Body of pancreas (tissue), 4 donors: Measurements from ENCODE around the gene SOD1. TPM values are rescaled to one million over a fixed set of nuclear protein-coding genes. Genes with fewer than 3 reads are reported as not detected.

Experiments
- ATAC-seq: fragments of 150-250 bp; one replicate; pipeline ENCODE4 v1.9.1; 2016
- DNase-seq, 4 donors: peaks; one replicate each; pipeline ENCODE4 v3.0.0-alpha.2; 2019
- H3K27ac ChIP-seq, 4 donors: fragments of 200-600 bp; sonication (generic); 1 replicate in 3 of 4; 2 replicates in 1 of 4; pipeline versions ENCODE4 v1.5.1 to v1.6.1; 2016 to 2019; ENCODE audit warnings: mild to moderate bottlenecking in 1 of 4, mixed read lengths in 1 of 4, moderate library complexity in 1 of 4
- H3K27me3 ChIP-seq, 2 donors: fragments of 200-600 bp; sonication (generic); one replicate each; pipeline ENCODE4 v1.6.0; 2016; ENCODE audit warnings: mild to moderate bottlenecking in 1 of 2
- H3K36me3 ChIP-seq, 2 donors: fragments of 200-600 bp; sonication (generic); replicated peaks in 1 of 2; 2 replicates each; pipeline ENCODE4 v1.5.1; 2016; ENCODE audit warnings: low read depth in 2 of 2; ENCODE audit not compliant: insufficient read depth in 1 of 2
- H3K4me1 ChIP-seq: fragments of 200-600 bp; sonication (generic); one replicate; pipeline ENCODE4 v1.6.0; 2016
- H3K4me3 ChIP-seq, 2 donors: fragments of 200-600 bp; sonication (generic); 1 replicate in 1 of 2; 2 replicates in 1 of 2; pipeline ENCODE4 v1.5.1; 2016 to 2019
- H3K9me3 ChIP-seq, 3 donors: fragments of 200-600 bp; sonication (generic); 1 replicate in 2 of 3; 2 replicates in 1 of 3; pipeline ENCODE4 v1.5.1; 2016
- CTCF ChIP-seq, 7 experiments: fragments of 450-650 bp in 4 of 7; fragments of 200-600 bp in 3 of 7; sonication (generic) in 3 of 7; IDR thresholded peaks; one replicate each; pipeline ENCODE4 v1.5.1; 2016 to 2019; ENCODE audit warnings: antibody characterized with exemption in 7 of 7
- POLR2A ChIP-seq, 3 donors: fragments of 450-650 bp; IDR thresholded peaks; one replicate each; pipeline ENCODE4 v1.6.1; 2016; ENCODE audit warnings: antibody characterized with exemption in 3 of 3, mild to moderate bottlenecking in 2 of 3
- WGBS, 2 donors: methylation state at CpG; one replicate each; pipeline ENCODE4 v1.1.5; 2017; 5-methylcytosine and 5-hydroxymethylcytosine counted together
- intact Hi-C: fragments of 100-400 bp; cut with DNase I; formaldehyde crosslinking; loops from one replicate; pipeline ENCODE4 v1.15.1; 2023
- small RNA-seq: library from RNA; depleted of rRNA; stranded (forward); fragments of <200 nt; gene quantifications from one replicate; pipeline ENCODE3, GENCODE V24; 2016
- total RNA-seq, 2 donors: library from RNA; depleted of rRNA; stranded (reverse); fragments of >200 nt; gene quantifications; one replicate each; pipeline ENCODE4 v1.1.0, GENCODE V29; 2016

SOD1 gene
- total RNA-seq, 2 donors from 2014 or later, result 77.6 to 84.7 TPM

- ATAC-seq (no peak), DNase-seq (no peak)
- no peak overlapping the region for H3K4me3 ChIP-seq
- H3K36me3 ChIP-seq, result no peaks in the 10 kb centered on the region
- H3K4me1 ChIP-seq, result peaks cover 49% of the 10 kb centered on the region
- no peaks in the 10 kb centered on the region for H3K27me3 ChIP-seq
- TF ChIP-seq CTCF (IDR thresholded peaks at IDR 0.05), result no peak
- no peak for TF ChIP-seq POLR2A (IDR thresholded peaks at IDR 0.05)
- H3K27ac ChIP-seq, result no peak overlapping the region
- intact Hi-C loops, result no loop called here
- WGBS, 2 donors, result 26 to 35% methylated on average over 3 of the region's 3 CpGs
- no peaks in the 10 kb centered on the region for H3K9me3 ChIP-seq
Measured at GRCh38 chr21:31713115-31713514, 53.6 kb downstream of the SOD1 start.

DNA sequence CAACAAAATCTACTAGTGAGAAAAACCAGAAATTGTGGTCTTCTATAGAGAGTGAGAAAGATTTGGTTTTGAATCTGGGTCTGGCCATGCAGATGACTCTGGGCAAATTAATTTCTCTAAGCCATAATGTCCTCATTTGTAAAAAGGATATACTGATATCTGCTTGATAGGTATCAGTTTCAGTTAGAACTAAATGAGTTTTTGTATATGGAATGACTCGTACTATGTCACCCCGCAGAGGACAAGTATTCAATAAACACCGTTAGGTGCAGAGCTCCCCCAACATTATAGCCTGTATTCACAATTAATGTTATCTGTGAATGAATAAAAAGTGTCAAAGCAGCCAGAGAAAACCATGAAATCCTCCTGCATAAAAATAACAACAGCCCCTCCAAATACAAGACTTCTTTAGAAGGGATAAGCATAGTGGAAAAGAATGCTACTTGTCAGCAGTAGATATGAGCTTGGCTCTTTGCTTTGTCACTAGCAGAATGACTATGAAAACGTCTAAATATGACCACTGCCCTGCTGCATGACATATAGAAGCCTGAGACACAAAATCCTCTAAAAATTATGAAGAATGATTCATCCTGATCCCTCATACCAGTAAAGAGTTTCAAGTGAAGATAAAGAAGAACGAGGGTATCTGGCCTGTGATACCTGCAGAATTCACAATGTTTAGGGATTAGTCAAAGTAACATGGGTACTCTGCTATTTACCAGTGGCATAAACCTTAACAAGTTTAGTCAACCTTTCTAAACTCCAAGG, 54.7 kb downstream of the SOD1 start:
- ATAC-seq, result no peak
- intact Hi-C loops, result no loop called here

DNA sequence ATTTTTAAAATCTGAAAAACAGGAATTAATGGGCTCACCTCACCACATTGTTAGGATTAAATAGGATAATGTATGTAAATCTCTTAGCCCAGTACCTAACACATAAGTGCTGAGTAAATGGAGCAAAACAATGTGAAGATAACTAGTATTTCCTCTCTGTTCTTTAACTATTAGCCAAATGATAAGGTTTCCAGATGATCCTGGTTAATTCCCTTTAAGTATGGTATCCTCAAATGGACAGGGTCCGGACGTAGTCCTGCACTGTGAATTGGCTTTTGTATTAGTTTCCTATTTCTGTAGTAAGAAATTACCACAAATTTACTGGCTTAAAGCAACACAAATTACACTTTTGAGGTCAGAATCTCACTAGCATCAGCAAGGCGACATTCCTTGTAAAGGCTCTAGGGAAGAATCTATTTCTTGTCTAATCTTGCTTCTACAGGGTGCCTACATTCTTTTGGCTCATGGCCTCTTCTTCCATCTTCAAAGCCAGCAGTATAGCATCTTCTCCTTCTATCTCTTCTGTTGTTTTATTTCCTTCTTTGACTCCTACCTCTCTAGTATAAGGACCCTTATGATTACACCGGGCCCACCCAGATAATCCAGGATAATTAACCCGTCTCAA, 55.4 kb downstream of the SOD1 start:
- H3K4me1 ChIP-seq, result peaks cover 50% of the 10 kb centered on the region
- WGBS, 2 donors, result 88 to 90% methylated on average over 5 of the region's 5 CpGs
- no peak for TF ChIP-seq POLR2A (IDR thresholded peaks at IDR 0.05)
- TF ChIP-seq CTCF (IDR thresholded peaks at IDR 0.05), result no peak
- no peak overlapping the region for H3K27ac ChIP-seq
- no peaks in the 10 kb centered on the region for H3K9me3 ChIP-seq
- H3K27me3 ChIP-seq, result no peaks in the 10 kb centered on the region
- ATAC-seq (no peak), DNase-seq (no peak)
- intact Hi-C loops, result no loop called here
- H3K36me3 ChIP-seq, result no peaks in the 10 kb centered on the region
- H3K4me3 ChIP-seq, result no peak overlapping the region

More for the DNA sequence above, 54.7 kb downstream of the SOD1 start:
- TF ChIP-seq CTCF (IDR thresholded peaks at IDR 0.05) (no peak), POLR2A (IDR thresholded peaks at IDR 0.05) (no peak)
- Histone ChIP-seq H3K4me1 (peaks cover 49% of the 10 kb centered on the region), H3K36me3 (no peaks in the 10 kb centered on the region), H3K4me3 (no peak overlapping the region), H3K27ac (no peak overlapping the region), H3K27me3 (no peaks in the 10 kb centered on the region), H3K9me3 (no peaks in the 10 kb centered on the region)
- DNase-seq, result no peak
- 65 to 75% methylated on average over 5 of the region's 5 CpGs for WGBS, 2 donors

DNA sequence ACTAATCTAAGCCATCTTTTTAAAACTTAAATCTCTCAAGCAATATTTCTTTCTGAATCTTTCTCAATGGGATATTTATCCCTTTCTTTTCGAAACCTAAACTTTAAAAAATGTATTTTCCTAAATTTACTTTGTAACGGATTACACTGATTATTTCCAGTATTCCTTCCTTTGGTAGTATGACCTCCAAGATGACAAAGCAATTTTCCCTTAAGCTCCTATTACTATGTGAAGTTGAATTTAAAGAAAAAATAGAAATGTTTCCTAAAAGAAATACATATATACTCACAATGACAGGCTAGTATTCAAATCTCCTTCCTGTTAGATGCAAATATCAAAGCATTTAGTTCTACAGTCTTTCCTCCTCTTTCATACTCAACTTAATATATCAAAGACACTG, 56.6 kb downstream of the SOD1 start:
- TF ChIP-seq POLR2A (IDR thresholded peaks at IDR 0.05) (no peak), CTCF (IDR thresholded peaks at IDR 0.05) (no peak)
- intact Hi-C loops, result no loop called here
- H3K4me1 ChIP-seq, result peaks cover 53% of the 10 kb centered on the region

More for the DNA sequence above, 56.6 kb downstream of the SOD1 start:
- Histone ChIP-seq H3K36me3 (no peaks in the 10 kb centered on the region), H3K4me3 (no peak overlapping the region), H3K9me3 (no peaks in the 10 kb centered on the region), H3K27me3 (no peaks in the 10 kb centered on the region), H3K27ac (no peak overlapping the region)
- WGBS, 2 donors, result 79 to 83% methylated on average over 2 of the region's 2 CpGs
- ATAC-seq, result no peak
- DNase-seq, result no peak

Small RNA genes lying within 50 kb of the gene (small RNA-seq; reads per million reads assigned to genes)
- not detected for gene RF01241

Other genes with a start within 250 kb of the SOD1 start
- 10 to 100 TPM in 1 of 2 donors, 1 to 10 TPM in 1; 9.2 to 11.4 TPM for gene SCAF4, start 72.4 kb downstream of the SOD1 start, total RNA-seq
- gene HUNK, start 213.3 kb downstream of the SOD1 start, total RNA-seq, result 1 to 10 TPM; 6.7 to 9.2 TPM